PFSK-1 (cell line): ENCODE data around the gene KIRREL3.

ENCODE experiments used
- FOXP2 ChIP-seq: optimal IDR thresholded peaks from 2 replicates; pipeline ENCODE3; 2011; ENCODE audit warnings: borderline replicate concordance, control low read depth, inconsistent platforms; ENCODE audit not compliant: insufficient read depth; ENCODE audit errors: extremely low read length, extremely low read depth
- POLR2AphosphoS5 ChIP-seq: IDR thresholded peaks from 2 replicates; pipeline ENCODE4 v1.6.1; 2012; ENCODE audit warnings: low read depth, mild to moderate bottlenecking, control low read depth, low read length, moderate library complexity
- SIN3A ChIP-seq: IDR thresholded peaks from 2 replicates; pipeline ENCODE4 v1.6.1; 2012; ENCODE audit warnings: mild to moderate bottlenecking, low read length, moderate library complexity, borderline replicate concordance; ENCODE audit not compliant: insufficient read depth
- TAF1 ChIP-seq: IDR thresholded peaks from 2 replicates; pipeline ENCODE4 v1.6.1; 2012; ENCODE audit warnings: low read length, control low read depth, borderline replicate concordance; ENCODE audit not compliant: insufficient read depth
- TF ChIP-seq, protein P1 (sequence below), 2 experiments: IDR thresholded peaks; 2 replicates each; pipeline versions ENCODE4 v1.6.1 to v1.8.0; 2011 to 2012; ENCODE audit warnings: low read depth in 2 of 2, low read length in 2 of 2, control low read depth in 1 of 2, inconsistent platforms in 1 of 2, mild to moderate bottlenecking in 1 of 2, moderate library complexity in 1 of 2; ENCODE audit not compliant: insufficient read depth in 1 of 2

The KIRREL3 gene

DNA sequence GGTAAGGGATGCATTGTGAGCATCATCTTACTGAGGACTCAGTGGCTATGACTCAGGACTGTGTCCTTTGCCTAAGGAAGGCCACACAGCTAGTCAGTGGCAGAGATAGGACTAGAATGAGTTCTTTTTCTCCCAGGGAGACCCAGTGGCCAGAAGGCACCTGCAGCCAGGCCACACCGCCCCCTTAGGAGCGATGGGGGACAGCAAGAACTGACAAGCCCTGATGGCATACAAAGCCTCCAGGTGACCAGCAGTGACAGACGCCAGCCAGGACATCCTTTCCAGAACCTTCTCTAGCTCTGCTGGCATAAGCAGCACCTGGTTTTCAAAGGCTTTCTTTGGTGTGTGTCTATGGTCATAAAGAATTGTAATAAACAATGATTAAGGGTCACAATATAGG, 405.0 kb downstream of the KIRREL3 start:
- TF ChIP-seq, protein P1, sequence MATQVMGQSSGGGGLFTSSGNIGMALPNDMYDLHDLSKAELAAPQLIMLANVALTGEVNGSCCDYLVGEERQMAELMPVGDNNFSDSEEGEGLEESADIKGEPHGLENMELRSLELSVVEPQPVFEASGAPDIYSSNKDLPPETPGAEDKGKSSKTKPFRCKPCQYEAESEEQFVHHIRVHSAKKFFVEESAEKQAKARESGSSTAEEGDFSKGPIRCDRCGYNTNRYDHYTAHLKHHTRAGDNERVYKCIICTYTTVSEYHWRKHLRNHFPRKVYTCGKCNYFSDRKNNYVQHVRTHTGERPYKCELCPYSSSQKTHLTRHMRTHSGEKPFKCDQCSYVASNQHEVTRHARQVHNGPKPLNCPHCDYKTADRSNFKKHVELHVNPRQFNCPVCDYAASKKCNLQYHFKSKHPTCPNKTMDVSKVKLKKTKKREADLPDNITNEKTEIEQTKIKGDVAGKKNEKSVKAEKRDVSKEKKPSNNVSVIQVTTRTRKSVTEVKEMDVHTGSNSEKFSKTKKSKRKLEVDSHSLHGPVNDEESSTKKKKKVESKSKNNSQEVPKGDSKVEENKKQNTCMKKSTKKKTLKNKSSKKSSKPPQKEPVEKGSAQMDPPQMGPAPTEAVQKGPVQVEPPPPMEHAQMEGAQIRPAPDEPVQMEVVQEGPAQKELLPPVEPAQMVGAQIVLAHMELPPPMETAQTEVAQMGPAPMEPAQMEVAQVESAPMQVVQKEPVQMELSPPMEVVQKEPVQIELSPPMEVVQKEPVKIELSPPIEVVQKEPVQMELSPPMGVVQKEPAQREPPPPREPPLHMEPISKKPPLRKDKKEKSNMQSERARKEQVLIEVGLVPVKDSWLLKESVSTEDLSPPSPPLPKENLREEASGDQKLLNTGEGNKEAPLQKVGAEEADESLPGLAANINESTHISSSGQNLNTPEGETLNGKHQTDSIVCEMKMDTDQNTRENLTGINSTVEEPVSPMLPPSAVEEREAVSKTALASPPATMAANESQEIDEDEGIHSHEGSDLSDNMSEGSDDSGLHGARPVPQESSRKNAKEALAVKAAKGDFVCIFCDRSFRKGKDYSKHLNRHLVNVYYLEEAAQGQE (IDR thresholded peaks at IDR 0.05; ENCODE audit: insufficient read depth in 1 of 2, low read depth in 2 of 2, low read length in 2 of 2) = no peak
- TF ChIP-seq POLR2AphosphoS5 (no peak), FOXP2 (no peak), SIN3A (no peak)

DNA sequence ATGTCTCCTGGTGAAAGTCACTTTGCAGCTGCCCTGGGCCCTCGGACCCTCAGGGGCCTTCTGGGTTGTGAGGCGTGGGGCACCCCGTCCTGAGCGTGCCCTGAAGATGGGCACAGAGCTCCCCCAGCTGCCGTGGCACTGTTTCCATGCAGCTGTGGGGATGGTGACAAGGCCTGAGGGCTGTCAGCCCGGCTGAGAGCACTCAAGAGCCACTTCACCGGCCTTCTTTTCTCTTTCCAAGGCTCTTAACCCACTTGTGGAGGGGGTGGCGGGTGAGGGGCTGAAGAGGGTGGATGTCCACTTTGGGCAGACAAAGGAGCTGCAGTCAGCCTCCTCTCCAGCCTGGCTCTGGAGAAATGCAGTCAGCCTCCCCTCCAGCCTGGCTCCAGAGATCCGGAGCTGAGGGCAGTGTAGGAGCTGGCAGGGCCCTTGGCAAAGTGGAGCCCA, 405.6 kb downstream of the KIRREL3 start:
- TF ChIP-seq TAF1 (no peak), SIN3A (no peak), POLR2AphosphoS5 (no peak), FOXP2 (no peak)
- TF ChIP-seq, protein P1 (IDR thresholded peaks at IDR 0.05; ENCODE audit: insufficient read depth in 1 of 2, low read depth in 2 of 2, low read length in 2 of 2) = no peak

DNA sequence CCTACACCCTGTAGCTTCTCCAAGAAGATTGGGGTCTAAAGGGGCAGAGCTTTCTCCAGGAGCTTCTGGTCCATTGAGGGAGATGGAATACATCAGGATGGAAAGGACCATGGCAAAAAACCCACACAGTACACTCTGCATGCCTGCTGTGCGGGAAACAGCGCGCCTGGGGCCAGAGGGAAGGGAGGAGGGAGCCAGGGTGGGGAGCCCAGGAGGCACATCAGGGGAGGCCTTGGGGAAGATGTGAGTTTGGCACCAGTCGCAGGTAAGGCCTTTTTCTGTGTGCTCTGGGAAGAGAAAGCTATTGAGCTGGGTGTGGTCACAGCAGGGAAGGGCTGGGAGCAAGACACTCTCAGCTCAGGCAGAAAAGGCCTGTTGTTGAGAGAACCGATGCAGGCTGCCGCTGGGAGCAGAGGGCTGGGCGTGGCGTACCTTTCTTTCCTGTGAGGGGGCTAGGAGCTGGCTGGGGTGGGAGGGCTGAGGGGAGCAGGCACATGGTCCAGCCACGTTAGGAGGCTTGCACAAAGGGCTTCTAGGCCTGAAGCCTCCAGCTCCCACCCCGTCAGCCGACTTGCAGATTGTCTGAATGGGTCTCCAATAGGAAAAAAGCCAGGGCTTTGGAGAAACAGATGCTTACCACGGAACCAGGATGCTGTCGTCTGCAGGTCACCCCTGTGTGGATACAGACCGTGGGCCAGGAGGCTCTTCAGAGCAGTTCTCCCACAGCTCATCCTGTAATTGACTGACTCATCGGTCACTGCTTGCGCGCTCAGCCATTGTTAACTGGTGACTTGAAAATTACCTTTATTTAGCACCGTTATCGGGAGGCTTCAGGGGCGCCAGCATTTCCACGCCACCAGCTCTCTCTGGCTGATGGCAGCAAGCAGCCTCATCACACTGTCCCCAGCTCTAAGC, 407.8 kb downstream of the KIRREL3 start:
- TF ChIP-seq POLR2AphosphoS5 (no peak), SIN3A (no peak)
- TF ChIP-seq, protein P1 (IDR thresholded peaks at IDR 0.05; ENCODE audit: insufficient read depth in 1 of 2, low read depth in 2 of 2, low read length in 2 of 2) = no peak

DNA sequence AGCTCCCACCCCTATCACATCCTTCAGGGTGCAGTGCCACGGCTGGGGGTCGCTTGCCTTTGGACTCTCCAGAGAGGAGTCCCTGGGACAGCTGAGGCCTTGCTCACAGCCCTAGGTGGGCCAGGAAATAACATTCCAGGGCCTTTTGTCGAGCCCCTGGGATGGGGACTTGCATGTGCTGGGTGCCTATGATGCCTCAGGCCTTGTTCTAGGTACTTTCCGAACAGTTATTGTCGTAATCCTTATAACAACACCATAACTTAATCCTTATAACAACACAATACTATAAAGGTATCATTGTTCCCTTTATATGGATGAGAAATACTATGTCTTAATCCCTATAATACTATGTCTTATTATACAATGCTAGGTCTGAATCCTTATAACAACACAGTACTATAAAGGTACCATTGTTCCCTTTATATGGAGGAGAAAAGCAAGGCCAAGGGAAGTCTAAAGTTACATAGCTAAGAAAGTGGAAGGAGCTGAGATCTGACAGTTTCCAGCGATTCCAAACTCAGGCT, 408.5 kb downstream of the KIRREL3 start:
- TF ChIP-seq TAF1 (no peak), POLR2AphosphoS5 (no peak), SIN3A (no peak), FOXP2 (no peak)
- TF ChIP-seq, protein P1 (IDR thresholded peaks at IDR 0.05; ENCODE audit: insufficient read depth in 1 of 2, low read depth in 2 of 2, low read length in 2 of 2) = no peak
